A673 (cell line): ENCODE data around the gene DUS2. TPM values are rescaled to one million over a fixed set of nuclear protein-coding genes. Genes with fewer than 3 reads are reported as not detected.

Experiments used
- BruUV-seq: library from RNA; stranded (reverse); fragments of 400-500 nt; replicated peaks from 2 replicates; lab custom pipeline; 2021; lab: Mats Ljungman, UMichigan
- CTCF ChIA-PET: fragments of 300-600 bp; sonication (Branson Sonifier 250); formaldehyde crosslinking; loops from one replicate; lab custom pipeline; 2022; ENCODE audit warnings: antibody characterized with exemption; lab: Charles Lee
- POLR2A ChIA-PET: fragments of 300-600 bp; sonication (Branson Sonifier 250); formaldehyde crosslinking; loops from one replicate; lab custom pipeline; 2022; ENCODE audit warnings: antibody characterized with exemption; ENCODE audit not compliant: low non-redundant PET; lab: Charles Lee
- DNase-seq: peaks from one replicate; pipeline ENCODE4 v3.0.0-alpha.2; 2015; ENCODE audit warnings: low spot score
- H3K27ac ChIP-seq: fragments of 200-600 bp; sonication (generic); 2 replicates; pipeline ENCODE4 v1.5.1; 2016; ENCODE audit warnings: mixed run types, low read depth, mild to moderate bottlenecking, mixed read lengths, antibody characterized with exemption, low read length; ENCODE audit not compliant: poor library complexity, severe bottlenecking
- H3K27me3 ChIP-seq: fragments of 200-600 bp; sonication (generic); replicated peaks from 2 replicates; pipeline ENCODE4 v1.6.1; 2017; ENCODE audit warnings: mixed run types, low read depth, mild to moderate bottlenecking, mixed read lengths, antibody characterized with exemption, low read length; ENCODE audit not compliant: insufficient read depth, poor library complexity
- H3K36me3 ChIP-seq: fragments of 200-600 bp; sonication (generic); 2 replicates; pipeline ENCODE4 v1.6.1; 2016; ENCODE audit warnings: mixed run types, mild to moderate bottlenecking, mixed read lengths, antibody characterized with exemption, low read length; ENCODE audit not compliant: insufficient read depth, poor library complexity, severe bottlenecking
- H3K4me1 ChIP-seq: fragments of 200-600 bp; sonication (generic); 2 replicates; pipeline ENCODE4 v1.6.1; 2017; ENCODE audit warnings: mixed run types, mild to moderate bottlenecking, mixed read lengths, antibody characterized with exemption, low read length; ENCODE audit not compliant: insufficient read depth, poor library complexity, severe bottlenecking
- H3K4me3 ChIP-seq: fragments of 200-600 bp; sonication (generic); 2 replicates; pipeline ENCODE4 v1.5.1; 2016; ENCODE audit warnings: low read depth, mixed run types, mild to moderate bottlenecking, mixed read lengths, low read length; ENCODE audit not compliant: poor library complexity, severe bottlenecking
- H3K9me3 ChIP-seq: fragments of 200-600 bp; sonication (generic); 2 replicates; pipeline ENCODE4 v1.6.1; 2016; ENCODE audit warnings: mixed run types, low read depth, mild to moderate bottlenecking, mixed read lengths, antibody characterized with exemption, low read length; ENCODE audit not compliant: poor library complexity, severe bottlenecking
- CTCF ChIP-seq: fragments of 300-800, 200-600 bp; sonication (generic); conservative IDR thresholded peaks from 2 replicates; pipeline ENCODE4 v1.5.1; 2017; ENCODE audit warnings: low read depth, mild to moderate bottlenecking, antibody characterized with exemption, low read length, moderate library complexity, mixed read lengths
- EZH2 ChIP-seq: fragments of 200-600 bp; sonication (generic); IDR thresholded peaks from 2 replicates; pipeline ENCODE4 v1.6.1; 2017; ENCODE audit warnings: borderline replicate concordance, low read depth, mild to moderate bottlenecking, mixed read lengths, antibody characterized with exemption, low read length; ENCODE audit not compliant: poor library complexity, severe bottlenecking
- intact Hi-C: fragments of 100-400 bp; cut with micrococcal nuclease; formaldehyde crosslinking; loops from one replicate; pipeline ENCODE4 v1.10.0; 2022; ENCODE audit not compliant: unreplicated experiment
- total RNA-seq: library from RNA; stranded (reverse); gene quantifications from 2 replicates; pipeline ENCODE4 v1.2.3, GENCODE V29; 2021

Gene DUS2
- total RNA-seq, 1 experiment from 2014 or later = 19.7 TPM

DNA sequence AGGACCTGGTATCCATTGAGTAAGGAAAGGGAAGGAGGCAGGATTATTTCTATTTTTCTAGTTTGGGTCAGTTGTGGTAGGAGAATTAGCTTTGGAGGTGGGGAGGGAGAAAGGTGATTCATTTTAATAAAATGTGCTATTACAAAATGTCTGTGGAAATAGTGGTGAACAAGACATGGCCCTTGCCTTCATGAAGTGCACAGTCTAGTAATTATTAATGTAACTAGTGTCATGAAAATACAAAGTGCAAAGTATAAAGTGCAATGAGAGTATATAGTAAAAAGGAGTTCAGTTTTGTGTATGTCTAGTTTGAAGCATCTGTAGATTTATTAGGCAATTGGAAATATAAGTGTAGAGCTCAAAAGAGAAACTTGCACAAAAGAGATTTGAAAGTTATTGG is 74.0 kb downstream of the DUS2 start:
- Histone ChIP-seq H3K36me3 (no peaks in the 10 kb centered on the region), H3K27me3 (no peaks in the 10 kb centered on the region), H3K9me3 (no peaks in the 10 kb centered on the region), H3K4me3 (no peak overlapping the region), H3K4me1 (peaks cover 3% of the 10 kb centered on the region), H3K27ac (no peak overlapping the region)
- intact Hi-C loops = loop anchor here (10.0 kb wide), 1 partner anchor 228 kb away; no protein-coding TSS in a partner anchor
- POLR2A ChIA-PET = no interaction called here
- no peak for TF ChIP-seq EZH2
- TF ChIP-seq CTCF = no peak
- CTCF ChIA-PET = no interaction called here
- no TSS peak for BruUV-seq
- DNase-seq = no peak

- intact Hi-C loops = loop anchor here (10.0 kb wide), 1 partner anchor 227 kb away; no protein-coding TSS in a partner anchor
- Histone ChIP-seq H3K27me3 (no peaks in the 10 kb centered on the region), H3K36me3 (no peaks in the 10 kb centered on the region), H3K4me3 (no peak overlapping the region), H3K4me1 (no peaks in the 10 kb centered on the region), H3K27ac (no peak overlapping the region), H3K9me3 (no peaks in the 10 kb centered on the region)
- no peak for DNase-seq
- ChIA-PET CTCF (interaction anchor here (0.7 kb wide), 1 partner anchor 281 kb away, joined by 7 read pairs; no protein-coding TSS in a partner anchor), POLR2A (no interaction called here)
- TF ChIP-seq CTCF = no peak
- TF ChIP-seq EZH2 = no peak
- BruUV-seq = no TSS peak
Observed at GRCh38 chr16:68097895-68098294, 74.8 kb downstream of the DUS2 start.

- no TSS peak for BruUV-seq
- TF ChIP-seq EZH2 (no peak), CTCF (no peak)
- intact Hi-C loops = no loop called here
- H3K27ac ChIP-seq = no peak overlapping the region
- no peak overlapping the region for H3K4me3 ChIP-seq
- peaks cover 5% of the 10 kb centered on the region for H3K9me3 ChIP-seq
- no peaks in the 10 kb centered on the region for H3K4me1 ChIP-seq
- POLR2A ChIA-PET = no interaction called here
- H3K36me3 ChIP-seq = no peaks in the 10 kb centered on the region
- CTCF ChIA-PET = no interaction called here
- DNase-seq = no peak
- no peaks in the 10 kb centered on the region for H3K27me3 ChIP-seq
Observed at GRCh38 chr16:68100488-68100887, 77.4 kb downstream of the DUS2 start.
